Spinal cord (tissue), 10 donors: ENCODE measurements around the gene MARK3. TPM values are rescaled to one million over a fixed set of nuclear protein-coding genes. Genes with fewer than 3 reads are reported as not detected.

ENCODE experiments used
- DNase-seq, 6 donors: peaks; one replicate each; pipeline versions ENCODE4 v3.0.0 to v3.0.0-alpha.2; 2013 to 2015; ENCODE audit warnings: low spot score in 6 of 6, low read depth in 4 of 6
- H3K27ac ChIP-seq: one replicate; pipeline ENCODE4 v1.5.1; 2013; ENCODE audit warnings: low read depth, low read length, control low read depth
- H3K27me3 ChIP-seq: one replicate; pipeline ENCODE4 v1.6.1; 2013; ENCODE audit warnings: low read length; ENCODE audit not compliant: control insufficient read depth, insufficient read depth
- H3K36me3 ChIP-seq: one replicate; pipeline ENCODE4 v1.6.1; 2013; ENCODE audit warnings: low read length; ENCODE audit not compliant: control insufficient read depth, insufficient read depth
- H3K4me1 ChIP-seq: one replicate; pipeline ENCODE4 v1.6.1; 2013; ENCODE audit warnings: low read length; ENCODE audit not compliant: control insufficient read depth, insufficient read depth
- H3K4me3 ChIP-seq: one replicate; pipeline ENCODE4 v1.5.1; 2013; ENCODE audit warnings: low read depth, low read length, control low read depth
- H3K9me3 ChIP-seq: one replicate; pipeline ENCODE4 v1.6.1; 2013; ENCODE audit warnings: low read length; ENCODE audit not compliant: control insufficient read depth, insufficient read depth
- WGBS: methylation state at CpG from one replicate; pipeline ENCODE4 v1.1.5; 2013; ENCODE audit warnings: missing lambda C conversion rate; ENCODE audit not compliant: insufficient coverage; 5-methylcytosine and 5-hydroxymethylcytosine counted together
- polyA plus RNA-seq, 2 donors: library from polyadenylated mRNA; unstranded; fragments of 120-200 nt; gene quantifications; one replicate each; pipeline ENCODE4 v1.2.1, GENCODE V29; 2013; ENCODE audit not compliant: insufficient read length in 2 of 2
- total RNA-seq, 2 donors: library from RNA; depleted of rRNA in 1 of 2; stranded (reverse); fragments of 120-200 nt in 1 of 2; fragments of >200 nt in 1 of 2; gene quantifications; one replicate each; pipeline versions ENCODE4 v1.2.3 to v1.2.4, GENCODE V29; 2013 to 2014
- donor health status: healthy.

The MARK3 gene
- total and polyA plus RNA-seq, 4 donors = 102 to 155 (median 124) TPM

DNA sequence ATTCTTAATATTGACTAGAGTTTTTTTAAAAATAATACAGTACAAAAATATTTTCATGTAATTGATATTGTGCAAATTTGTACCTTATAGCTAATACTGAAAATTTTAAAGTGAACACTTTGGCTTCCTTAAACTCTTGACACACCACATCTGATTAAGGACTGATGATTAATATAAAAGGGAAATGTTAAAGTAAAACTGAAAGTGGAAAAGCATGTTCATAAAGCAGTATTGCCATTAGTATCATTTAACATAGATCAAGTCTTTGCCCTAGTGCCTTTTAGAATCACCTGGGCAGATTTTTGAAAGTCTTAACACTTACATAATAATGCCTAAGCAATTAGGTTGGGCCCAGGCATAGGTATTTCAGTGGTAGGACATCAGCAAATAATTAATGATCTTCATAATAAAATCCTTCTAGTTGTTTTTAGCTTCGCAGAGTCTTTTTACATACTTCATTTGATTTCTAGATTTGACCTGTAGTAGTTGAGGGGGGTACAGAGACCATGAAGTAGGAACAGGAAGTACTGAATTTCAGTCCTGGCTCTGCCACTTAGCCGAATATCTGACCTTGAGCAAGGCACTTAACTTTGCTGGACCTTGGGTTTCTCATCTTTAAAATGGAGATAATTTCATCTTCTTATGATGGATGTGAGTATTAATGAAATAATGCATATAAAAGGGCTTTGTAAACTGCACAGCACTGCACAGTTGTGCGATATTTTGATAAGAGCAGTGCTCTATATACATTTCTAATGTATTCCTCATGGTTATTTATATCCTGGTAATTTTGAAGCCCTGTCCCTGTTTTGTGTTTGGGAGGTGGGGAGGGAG lies 43.7 kb downstream of the MARK3 start:
- no peak for DNase-seq
- no peak overlapping the region for H3K4me3 ChIP-seq
- H3K27me3 ChIP-seq = no peaks in the 10 kb centered on the region
- H3K9me3 ChIP-seq = no peaks in the 10 kb centered on the region
- peaks cover 3% of the 10 kb centered on the region for H3K4me1 ChIP-seq
- H3K36me3 ChIP-seq = peaks cover 6% of the 10 kb centered on the region
- no peak overlapping the region for H3K27ac ChIP-seq
- WGBS = 80% methylated on average over 1 of the region's 3 CpGs

DNA sequence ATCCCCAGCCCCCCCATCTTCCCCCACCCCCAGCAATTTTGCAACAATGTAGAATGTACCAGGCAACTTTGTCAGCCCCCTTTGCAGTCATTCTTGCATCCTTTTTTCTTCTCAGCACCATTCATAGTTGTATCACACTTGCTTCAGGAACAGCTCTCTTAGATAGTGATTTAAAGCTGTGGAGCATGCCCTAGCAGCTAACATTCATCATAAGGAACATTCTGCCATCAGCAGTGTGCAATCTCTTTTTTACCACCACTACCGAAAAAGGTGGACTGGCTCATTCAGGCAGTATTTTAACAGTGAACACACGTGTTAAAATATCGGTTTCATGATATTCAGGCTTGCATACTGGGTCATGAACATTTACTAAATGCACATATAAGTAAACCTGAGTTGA lies 45.1 kb downstream of the MARK3 start:
- Histone ChIP-seq H3K4me1 (peaks cover 3% of the 10 kb centered on the region), H3K36me3 (peaks cover 6% of the 10 kb centered on the region), H3K27me3 (no peaks in the 10 kb centered on the region), H3K4me3 (no peak overlapping the region), H3K9me3 (no peaks in the 10 kb centered on the region), H3K27ac (no peak overlapping the region)
- peak in 1 of 6 donors; percentile 69 for DNase-seq
- no CpG with 5 or more reads among the region's 3 CpGs for WGBS

DNA sequence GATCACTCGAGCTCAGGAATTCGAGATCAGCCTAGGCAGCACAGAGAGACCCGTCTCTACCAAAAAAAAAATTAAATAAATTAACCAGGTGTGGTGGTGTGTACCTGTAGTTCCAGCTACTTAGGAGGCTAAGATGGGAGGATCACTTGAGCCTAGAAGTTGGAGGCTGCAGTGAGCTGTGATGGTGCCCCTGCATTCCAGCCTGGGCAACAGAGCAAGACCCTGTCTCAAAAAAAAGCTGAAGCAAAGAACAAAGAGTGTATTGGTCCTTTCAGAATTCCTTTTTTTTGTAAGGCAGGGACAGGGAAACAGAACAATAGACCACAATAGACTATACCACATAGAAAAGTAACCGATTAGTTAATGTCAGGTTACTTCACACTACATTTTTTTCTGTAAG lies 47.4 kb downstream of the MARK3 start:
- Histone ChIP-seq H3K27me3 (no peaks in the 10 kb centered on the region), H3K4me3 (no peak overlapping the region), H3K4me1 (no peaks in the 10 kb centered on the region), H3K27ac (no peak overlapping the region), H3K36me3 (peaks cover 6% of the 10 kb centered on the region), H3K9me3 (no peaks in the 10 kb centered on the region)
- no CpG with 5 or more reads among the region's 4 CpGs for WGBS
- no peak for DNase-seq

DNA sequence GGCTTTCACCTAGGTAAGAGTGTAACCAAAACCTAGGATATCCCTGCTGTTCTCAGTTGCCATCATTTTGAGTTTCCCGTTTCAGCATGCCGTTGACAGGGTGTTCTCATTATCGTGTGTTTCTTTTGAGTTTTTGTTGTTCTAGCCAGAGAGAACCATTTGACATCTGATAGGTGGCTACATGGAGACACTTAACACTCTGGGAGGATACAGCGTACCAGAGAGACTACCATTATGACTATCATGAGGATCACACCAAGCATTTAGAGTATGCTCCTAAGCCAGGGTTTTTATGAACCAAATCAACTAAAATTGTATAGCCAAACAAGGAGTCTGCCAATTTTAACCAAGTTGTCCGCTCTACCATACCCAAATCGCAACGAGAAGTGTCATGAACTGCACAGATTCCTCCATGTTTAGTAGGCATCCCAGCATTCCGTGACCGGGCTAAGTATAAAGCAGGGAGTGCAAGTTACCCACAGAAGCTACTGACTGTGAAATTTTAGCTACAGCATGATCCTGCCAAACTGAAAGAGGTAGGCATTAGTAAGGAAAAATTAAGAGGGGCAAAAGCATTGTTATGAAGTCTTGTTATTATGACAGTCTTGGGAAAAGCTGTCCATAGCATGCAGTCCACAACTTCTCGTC lies 48.8 kb downstream of the MARK3 start:
- no peaks in the 10 kb centered on the region for H3K27me3 ChIP-seq
- no peak overlapping the region for H3K4me3 ChIP-seq
- peaks cover 8% of the 10 kb centered on the region for H3K36me3 ChIP-seq
- no peak for DNase-seq
- no peaks in the 10 kb centered on the region for H3K4me1 ChIP-seq
- no peaks in the 10 kb centered on the region for H3K9me3 ChIP-seq
- no peak overlapping the region for H3K27ac ChIP-seq
- WGBS = 84% methylated on average over 7 of the region's 10 CpGs

DNA sequence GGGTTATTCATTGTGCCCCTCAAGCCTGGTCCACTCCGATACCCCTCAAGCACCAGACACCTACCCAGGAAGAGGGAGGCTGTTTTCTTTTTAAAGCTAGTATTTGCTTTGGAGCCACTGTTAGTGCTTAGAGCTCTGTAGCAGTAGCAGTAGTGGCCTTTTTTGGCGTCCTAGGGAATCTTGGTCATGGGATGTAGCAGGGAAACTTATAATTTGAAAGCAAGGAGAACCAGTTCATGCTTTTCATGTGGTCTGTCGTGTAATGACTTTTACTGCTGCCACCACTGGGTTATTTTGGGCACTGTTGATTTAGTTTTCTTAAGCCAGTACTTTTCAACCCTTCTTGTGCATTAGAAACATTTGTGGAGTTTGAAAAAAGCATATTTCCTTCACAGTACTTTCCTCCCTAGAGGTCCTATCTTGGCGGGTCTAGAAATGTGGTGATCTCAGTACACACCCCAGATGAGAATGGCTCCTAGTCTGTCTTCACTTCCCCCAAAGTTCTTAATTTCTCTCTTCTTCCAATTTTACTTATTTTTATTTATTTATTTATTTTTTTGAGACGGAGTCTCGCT lies 49.7 kb downstream of the MARK3 start:
- 75% methylated on average over 1 of the region's 6 CpGs for WGBS
- no peak for DNase-seq
- no peak overlapping the region for H3K4me3 ChIP-seq

DNA sequence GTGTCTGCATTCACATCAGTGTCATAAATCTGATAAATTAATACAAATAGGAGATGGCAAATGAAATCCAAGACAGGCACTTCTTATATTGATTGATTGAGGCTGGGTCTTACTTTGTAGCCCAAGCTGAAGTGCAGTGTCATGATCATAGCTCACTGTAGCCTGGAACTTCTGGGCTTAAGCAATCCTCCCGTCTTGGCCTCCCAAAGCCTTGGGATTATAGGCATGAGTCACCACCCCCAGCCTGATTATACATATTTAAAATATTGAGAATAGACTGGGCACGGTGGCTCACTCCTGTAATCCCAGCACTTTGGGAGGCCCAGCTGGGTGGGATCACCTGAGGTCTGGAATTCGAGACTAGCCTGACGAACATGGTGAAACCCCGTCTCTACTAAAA lies 51.3 kb downstream of the MARK3 start:
- WGBS = no CpG with 5 or more reads among the region's 5 CpGs
- Histone ChIP-seq H3K36me3 (peaks cover 15% of the 10 kb centered on the region), H3K9me3 (no peaks in the 10 kb centered on the region), H3K27ac (no peak overlapping the region), H3K4me1 (no peaks in the 10 kb centered on the region), H3K27me3 (no peaks in the 10 kb centered on the region), H3K4me3 (no peak overlapping the region)
- no peak for DNase-seq

More for the DNA sequence above, 49.7 kb downstream of the MARK3 start:
- no peak overlapping the region for H3K27ac ChIP-seq
- peaks cover 11% of the 10 kb centered on the region for H3K36me3 ChIP-seq
- H3K4me1 ChIP-seq = no peaks in the 10 kb centered on the region
- no peaks in the 10 kb centered on the region for H3K9me3 ChIP-seq
- no peaks in the 10 kb centered on the region for H3K27me3 ChIP-seq

DNA sequence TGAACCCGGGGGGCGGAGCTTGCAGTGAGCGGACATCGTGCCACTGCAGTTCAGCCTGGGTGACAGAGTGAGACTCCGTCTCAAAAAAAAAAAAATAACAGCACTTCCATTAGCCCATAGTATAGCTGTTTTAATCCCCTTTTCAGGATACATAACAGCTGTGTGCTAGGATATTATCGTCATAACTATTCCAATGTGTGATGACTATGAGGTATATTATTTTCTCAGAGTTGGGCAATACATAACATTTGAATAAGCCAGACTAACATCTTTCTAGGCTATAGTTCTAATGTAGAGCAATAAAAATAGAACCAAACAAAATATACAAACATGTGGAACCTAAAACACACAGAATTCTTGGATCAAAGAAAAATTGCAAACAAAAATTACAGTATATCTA lies 57.1 kb downstream of the MARK3 start:
- H3K4me1 ChIP-seq = peaks cover 5% of the 10 kb centered on the region
- H3K27ac ChIP-seq = no peak overlapping the region
- DNase-seq = no peak
- no peak overlapping the region for H3K4me3 ChIP-seq
- 100% methylated on average over 3 of the region's 6 CpGs for WGBS
- H3K9me3 ChIP-seq = no peaks in the 10 kb centered on the region
- H3K27me3 ChIP-seq = no peaks in the 10 kb centered on the region
- peaks cover 12% of the 10 kb centered on the region for H3K36me3 ChIP-seq

DNA sequence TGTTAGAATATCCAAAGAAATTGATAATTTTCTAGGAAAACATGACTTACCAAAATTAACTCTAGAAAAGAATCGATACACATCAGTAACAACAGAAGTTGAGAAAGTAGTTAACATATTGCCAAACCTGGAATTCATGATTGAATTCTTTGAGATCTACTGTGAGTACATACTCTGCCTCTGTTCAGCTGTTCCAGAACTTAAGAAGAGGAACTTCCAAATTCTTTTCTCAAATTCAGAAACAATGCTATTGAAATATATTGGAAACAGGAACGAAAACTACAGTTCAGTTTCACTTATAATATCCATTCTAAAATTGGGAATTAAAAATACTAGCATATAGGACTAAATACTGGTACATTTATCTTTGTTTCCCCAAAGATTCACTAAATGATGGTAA lies 57.9 kb downstream of the MARK3 start:
- DNase-seq = no peak
- WGBS = no CpG with 5 or more reads among the region's 2 CpGs
- Histone ChIP-seq H3K4me3 (no peak overlapping the region), H3K36me3 (peaks cover 12% of the 10 kb centered on the region), H3K9me3 (no peaks in the 10 kb centered on the region), H3K27ac (no peak overlapping the region), H3K4me1 (peaks cover 11% of the 10 kb centered on the region), H3K27me3 (no peaks in the 10 kb centered on the region)

DNA sequence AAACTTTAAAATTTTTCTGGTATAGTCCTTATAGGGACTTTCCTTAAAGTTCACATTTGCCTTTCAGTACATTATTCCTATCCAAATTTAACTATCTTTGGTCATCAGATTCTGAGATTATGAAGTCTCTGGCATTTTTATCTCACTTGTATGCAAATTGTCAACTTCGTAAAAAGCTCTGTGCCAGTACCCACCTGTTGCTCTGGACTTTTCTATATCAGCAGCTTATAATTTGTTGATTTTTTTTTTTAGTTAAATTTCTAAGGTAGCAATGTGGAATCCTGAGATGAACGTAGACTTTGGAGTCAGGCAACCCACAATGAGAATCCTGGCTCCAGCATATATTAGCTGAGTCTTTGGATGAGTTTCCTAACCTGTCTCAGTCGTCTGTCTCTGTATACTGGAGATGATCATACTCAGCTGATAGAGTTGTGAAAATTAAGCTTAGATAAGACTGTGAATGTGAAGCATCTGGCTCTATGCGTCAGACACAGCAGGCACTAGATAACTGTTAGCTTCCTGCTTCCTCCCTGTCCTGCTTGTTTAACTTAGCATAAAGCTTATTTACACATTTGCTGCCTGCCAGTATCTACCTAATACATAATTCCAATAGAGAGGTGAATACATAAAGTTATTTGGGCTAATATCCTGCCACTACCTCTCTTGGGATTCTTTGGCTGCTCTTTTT lies 59.8 kb downstream of the MARK3 start:
- peak in 2 of 6 donors; percentile 25 to 46 for DNase-seq
- WGBS = no CpG with 5 or more reads among the region's 4 CpGs
- H3K27me3 ChIP-seq = no peaks in the 10 kb centered on the region
- H3K4me3 ChIP-seq = no peak overlapping the region
- no peaks in the 10 kb centered on the region for H3K9me3 ChIP-seq
- H3K4me1 ChIP-seq = peaks cover 11% of the 10 kb centered on the region
- H3K27ac ChIP-seq = no peak overlapping the region
- H3K36me3 ChIP-seq = peaks cover 6% of the 10 kb centered on the region
